ENCODE data around the gene GCN1. TPM values are rescaled to one million over a fixed set of nuclear protein-coding genes. Genes with fewer than 3 reads are reported as not detected.

GCN1 gene
- total RNA-seq, 1 donor from 2014 or later = 155 TPM

- DNase-seq = no peak
- H3K27ac Mint-ChIP-seq = peak overlapping the region; percentile 60
These were observed 75.1 kb downstream of the GCN1 start for GRCh38 chr12:120119271-120119973.

GRCh38 chr12:120118321-120119061 lies 76.0 kb downstream of the GCN1 start:
- peak overlapping the region; percentile 78 for H3K4me3 Mint-ChIP-seq
- intact Hi-C loops (cut with micrococcal nuclease) = loop anchor here (1.0 to 10.0 kb wide), 4 partner anchors 8 to 316 kb away; partner anchors contain the start of genes COX6A1, RNU4-1 and RNU4-2
- DNase-seq = no peak
- ATAC-seq (ENCODE audit: low read depth) = no peak
- H3K27me3 Mint-ChIP-seq = no peaks in the 10 kb centered on the region
- H3K36me3 Mint-ChIP-seq (ENCODE audit: low read depth) = peaks cover 16% of the 10 kb centered on the region
- H3K27ac Mint-ChIP-seq = peak overlapping the region; percentile 59
- ChIA-PET POLR2A (interaction anchor here (1.3 to 9.4 kb wide), 6 partner anchors 8 to 173 kb away, joined by 4 to 91 read pairs (median 20); partner anchors contain the start of genes BICDL1, RNU4-1, RNU4-2 and RPLP0), CTCF (no interaction called here)
- no peaks in the 10 kb centered on the region for H3K9me3 Mint-ChIP-seq
- TF ChIP-seq CTCF (IDR thresholded peaks at IDR 0.05) = no peak
- H3K4me1 Mint-ChIP-seq = peaks cover 71% of the 10 kb centered on the region

More at GRCh38 chr12:120119271-120119973, 75.1 kb downstream of the GCN1 start:
- H3K4me3 Mint-ChIP-seq = peak overlapping the region; percentile 9
- ATAC-seq (ENCODE audit: low read depth) = peak; percentile 29
- intact Hi-C loops (cut with micrococcal nuclease) = loop anchor here (1.0 to 10.0 kb wide), 4 partner anchors 9 to 315 kb away; partner anchors contain the start of genes COX6A1, RNU4-1 and RNU4-2
- H3K36me3 Mint-ChIP-seq (ENCODE audit: low read depth) = peaks cover 10% of the 10 kb centered on the region
- H3K9me3 Mint-ChIP-seq = no peaks in the 10 kb centered on the region
- ChIA-PET POLR2A (interaction anchor here (0.7 to 9.4 kb wide), 8 partner anchors 9 to 181 kb away, joined by 3 to 91 read pairs (median 14); partner anchors contain the start of genes BICDL1, RNU4-1, RNU4-2 and RPLP0), CTCF (interaction anchor here (0.9 to 1.7 kb wide), 3 partner anchors 13 to 109 kb away, joined by 3 to 12 read pairs (median 6); no protein-coding TSS in a partner anchor)
- H3K27me3 Mint-ChIP-seq = no peaks in the 10 kb centered on the region
- H3K4me1 Mint-ChIP-seq = peaks cover 77% of the 10 kb centered on the region
- TF ChIP-seq CTCF (IDR thresholded peaks at IDR 0.05) = no peak

- H3K9me3 Mint-ChIP-seq = no peaks in the 10 kb centered on the region
- intact Hi-C loops (cut with micrococcal nuclease) = loop anchor here (5.0 to 10.0 kb wide), 2 partner anchors 174 to 317 kb away; partner anchors contain the start of genes COX6A1, RNU4-1 and RNU4-2
- H3K4me3 Mint-ChIP-seq = peak overlapping the region; percentile 78
- no peak for DNase-seq
- peaks cover 20% of the 10 kb centered on the region for H3K36me3 Mint-ChIP-seq (ENCODE audit: low read depth)
- peak overlapping the region; percentile 59 for H3K27ac Mint-ChIP-seq
- no peaks in the 10 kb centered on the region for H3K27me3 Mint-ChIP-seq
- peaks cover 70% of the 10 kb centered on the region for H3K4me1 Mint-ChIP-seq
- ChIA-PET POLR2A (interaction anchor here (1.0 to 9.4 kb wide), 9 partner anchors 8 to 174 kb away, joined by 4 to 91 read pairs (median 13); partner anchors contain the start of genes BICDL1, PXN, RNU4-1 and RNU4-2), CTCF (no interaction called here)
- no peak for ATAC-seq (ENCODE audit: low read depth)
- no peak for TF ChIP-seq CTCF (IDR thresholded peaks at IDR 0.05)
These were observed 76.6 kb downstream of the GCN1 start for GRCh38 chr12:120117961-120118320.

GRCh38 chr12:120116792-120117651 lies 77.5 kb downstream of the GCN1 start:
- Mint-ChIP-seq H3K27me3 (no peaks in the 10 kb centered on the region), H3K4me1 (peaks cover 76% of the 10 kb centered on the region), H3K36me3 (ENCODE audit: low read depth) (peaks cover 22% of the 10 kb centered on the region), H3K9me3 (no peaks in the 10 kb centered on the region), H3K4me3 (peak overlapping the region; percentile 78), H3K27ac (peak overlapping the region; percentile 83)
- no peak for TF ChIP-seq CTCF (IDR thresholded peaks at IDR 0.05)
- POLR2A ChIA-PET = interaction anchor here (0.5 to 9.4 kb wide), 10 partner anchors 8 to 175 kb away, joined by 3 to 91 read pairs (median 10); partner anchors contain the start of genes BICDL1, PXN, RNU4-1 and RNU4-2
- peak; percentile 76 for ATAC-seq (ENCODE audit: low read depth)
- peak; percentile 99 for DNase-seq
- CTCF ChIA-PET = interaction anchor here (0.6 to 1.3 kb wide), 3 partner anchors 15 to 84 kb away, joined by 3 to 4 read pairs (median 4); partner anchors contain the start of gene RPLP0
- intact Hi-C loops (cut with micrococcal nuclease) = loop anchor here (1.0 to 10.0 kb wide), 3 partner anchors 30 to 318 kb away; partner anchors contain the start of genes COX6A1, RNU4-1 and RNU4-2
